Dendritic cell treated with granulocyte-macrophage colony-stimulating factor and Interleukin-4, amounts not matched to agents 40 ng/mL and 50 ng/mL, for 4 days (primary cell): ENCODE measurements around the gene RGS7BP.

Source experiments
- H3K27ac Mint-ChIP-seq: one replicate; pipeline ENCODE4 v1.8.0; 2022; ENCODE audit warnings: mild to moderate bottlenecking, mixed read lengths
- H3K27me3 Mint-ChIP-seq: one replicate; pipeline ENCODE4 v1.8.0; 2022; ENCODE audit warnings: mild to moderate bottlenecking, mixed read lengths
- H3K36me3 Mint-ChIP-seq: one replicate; pipeline ENCODE4 v1.8.0; 2022; ENCODE audit warnings: low read depth, mixed read lengths
- H3K4me1 Mint-ChIP-seq: one replicate; pipeline ENCODE4 v1.8.0; 2022; ENCODE audit warnings: low read depth, mixed read lengths
- H3K4me3 Mint-ChIP-seq: one replicate; pipeline ENCODE4 v1.8.0; 2022; ENCODE audit warnings: mild to moderate bottlenecking, moderate library complexity, mixed read lengths
- H3K9me3 Mint-ChIP-seq: one replicate; pipeline ENCODE4 v1.8.0; 2022; ENCODE audit warnings: mixed read lengths
- intact Hi-C: fragments of 100-400 bp; cut with micrococcal nuclease; formaldehyde crosslinking; loops from one replicate; pipeline ENCODE4 v1.15.0; 2022

Gene RGS7BP

GRCh38 chr5:64505769-64506566 is at the start of gene RGS7BP:
RGS7BP (plus strand) TSS chr5:64506015; CDS start chr5:64506625, 610 bp downstream.
- intact Hi-C loops = no loop called here
- H3K4me1 Mint-ChIP-seq = no peaks in the 10 kb centered on the region
- no peaks in the 10 kb centered on the region for H3K36me3 Mint-ChIP-seq
- no peak within 1 kb of the TSS for H3K4me3 Mint-ChIP-seq
- H3K27me3 Mint-ChIP-seq = peaks cover 35% of the 10 kb centered on the region
- no peak within 1 kb of the TSS for H3K27ac Mint-ChIP-seq
- no peaks in the 10 kb centered on the region for H3K9me3 Mint-ChIP-seq

- Mint-ChIP-seq H3K27ac (no peak overlapping the region), H3K4me3 (no peak overlapping the region), H3K9me3 (peaks cover 20% of the 10 kb centered on the region), H3K4me1 (no peaks in the 10 kb centered on the region), H3K27me3 (no peaks in the 10 kb centered on the region), H3K36me3 (no peaks in the 10 kb centered on the region)
- intact Hi-C loops = no loop called here
Measured at GRCh38 chr5:64457846-64458245, 48.0 kb upstream of the RGS7BP start.

GRCh38 chr5:64458948-64459347 is 46.9 kb upstream of the RGS7BP start:
- no peaks in the 10 kb centered on the region for H3K4me1 Mint-ChIP-seq
- no peaks in the 10 kb centered on the region for H3K27me3 Mint-ChIP-seq
- H3K9me3 Mint-ChIP-seq = peaks cover 20% of the 10 kb centered on the region
- no peak overlapping the region for H3K4me3 Mint-ChIP-seq
- no peak overlapping the region for H3K27ac Mint-ChIP-seq
- intact Hi-C loops = no loop called here
- H3K36me3 Mint-ChIP-seq = no peaks in the 10 kb centered on the region

GRCh38 chr5:64462391-64462790 is 43.4 kb upstream of the RGS7BP start:
- Mint-ChIP-seq H3K27me3 (no peaks in the 10 kb centered on the region), H3K4me3 (no peak overlapping the region), H3K4me1 (no peaks in the 10 kb centered on the region), H3K27ac (no peak overlapping the region), H3K9me3 (peaks cover 20% of the 10 kb centered on the region), H3K36me3 (no peaks in the 10 kb centered on the region)
- intact Hi-C loops = no loop called here

- intact Hi-C loops = no loop called here
- peaks cover 63% of the 10 kb centered on the region for H3K9me3 Mint-ChIP-seq
- no peaks in the 10 kb centered on the region for H3K27me3 Mint-ChIP-seq
- H3K36me3 Mint-ChIP-seq = no peaks in the 10 kb centered on the region
- H3K27ac Mint-ChIP-seq = no peak overlapping the region
- no peak overlapping the region for H3K4me3 Mint-ChIP-seq
- H3K4me1 Mint-ChIP-seq = no peaks in the 10 kb centered on the region
Measured at GRCh38 chr5:64486163-64486562, 19.7 kb upstream of the RGS7BP start.

GRCh38 chr5:64487283-64487682 is 18.5 kb upstream of the RGS7BP start:
- no peak overlapping the region for H3K27ac Mint-ChIP-seq
- intact Hi-C loops = no loop called here
- H3K9me3 Mint-ChIP-seq = peaks cover 65% of the 10 kb centered on the region
- H3K4me1 Mint-ChIP-seq = no peaks in the 10 kb centered on the region
- no peak overlapping the region for H3K4me3 Mint-ChIP-seq
- H3K36me3 Mint-ChIP-seq = no peaks in the 10 kb centered on the region
- no peaks in the 10 kb centered on the region for H3K27me3 Mint-ChIP-seq

- Mint-ChIP-seq H3K4me3 (no peak overlapping the region), H3K9me3 (peaks cover 47% of the 10 kb centered on the region), H3K27me3 (no peaks in the 10 kb centered on the region), H3K27ac (no peak overlapping the region), H3K36me3 (no peaks in the 10 kb centered on the region), H3K4me1 (no peaks in the 10 kb centered on the region)
- intact Hi-C loops = no loop called here
Measured at GRCh38 chr5:64489857-64490256, 16.0 kb upstream of the RGS7BP start.

- Mint-ChIP-seq H3K4me3 (no peak overlapping the region), H3K27ac (no peak overlapping the region), H3K9me3 (no peaks in the 10 kb centered on the region), H3K36me3 (no peaks in the 10 kb centered on the region), H3K4me1 (no peaks in the 10 kb centered on the region), H3K27me3 (no peaks in the 10 kb centered on the region)
- intact Hi-C loops = no loop called here
Measured at GRCh38 chr5:64497386-64497785, 8.4 kb upstream of the RGS7BP start.

- Mint-ChIP-seq H3K27ac (no peak overlapping the region), H3K27me3 (peaks cover 24% of the 10 kb centered on the region), H3K36me3 (no peaks in the 10 kb centered on the region), H3K4me3 (no peak overlapping the region), H3K4me1 (no peaks in the 10 kb centered on the region), H3K9me3 (no peaks in the 10 kb centered on the region)
- intact Hi-C loops = no loop called here
Measured at GRCh38 chr5:64502196-64502595, 3.6 kb upstream of the RGS7BP start.

- Mint-ChIP-seq H3K4me3 (no peak overlapping the region), H3K36me3 (no peaks in the 10 kb centered on the region), H3K27me3 (peaks cover 35% of the 10 kb centered on the region), H3K27ac (no peak overlapping the region), H3K4me1 (no peaks in the 10 kb centered on the region), H3K9me3 (no peaks in the 10 kb centered on the region)
- intact Hi-C loops = no loop called here
Measured at GRCh38 chr5:64506567-64507263, 900 bp downstream of the RGS7BP start.

GRCh38 chr5:64507264-64507605 is 1.4 kb downstream of the RGS7BP start:
- Mint-ChIP-seq H3K4me1 (no peaks in the 10 kb centered on the region), H3K9me3 (no peaks in the 10 kb centered on the region), H3K27ac (no peak overlapping the region), H3K27me3 (peaks cover 35% of the 10 kb centered on the region), H3K4me3 (no peak overlapping the region), H3K36me3 (no peaks in the 10 kb centered on the region)
- intact Hi-C loops = no loop called here

- H3K9me3 Mint-ChIP-seq = no peaks in the 10 kb centered on the region
- no peak overlapping the region for H3K4me3 Mint-ChIP-seq
- no peak overlapping the region for H3K27ac Mint-ChIP-seq
- H3K4me1 Mint-ChIP-seq = no peaks in the 10 kb centered on the region
- no peaks in the 10 kb centered on the region for H3K36me3 Mint-ChIP-seq
- intact Hi-C loops = no loop called here
- H3K27me3 Mint-ChIP-seq = peaks cover 35% of the 10 kb centered on the region
Measured at GRCh38 chr5:64509828-64510227, 4.0 kb downstream of the RGS7BP start.

GRCh38 chr5:64513492-64513891 is 7.7 kb downstream of the RGS7BP start:
- no peaks in the 10 kb centered on the region for H3K9me3 Mint-ChIP-seq
- H3K27me3 Mint-ChIP-seq = peaks cover 5% of the 10 kb centered on the region
- H3K4me3 Mint-ChIP-seq = no peak overlapping the region
- H3K4me1 Mint-ChIP-seq = no peaks in the 10 kb centered on the region
- intact Hi-C loops = no loop called here
- H3K27ac Mint-ChIP-seq = no peak overlapping the region
- H3K36me3 Mint-ChIP-seq = no peaks in the 10 kb centered on the region

GRCh38 chr5:64514612-64515011 is 8.8 kb downstream of the RGS7BP start:
- Mint-ChIP-seq H3K36me3 (no peaks in the 10 kb centered on the region), H3K27me3 (peaks cover 2% of the 10 kb centered on the region), H3K4me3 (no peak overlapping the region), H3K9me3 (no peaks in the 10 kb centered on the region), H3K4me1 (no peaks in the 10 kb centered on the region), H3K27ac (no peak overlapping the region)
- intact Hi-C loops = no loop called here

- no peaks in the 10 kb centered on the region for H3K27me3 Mint-ChIP-seq
- intact Hi-C loops = no loop called here
- no peak overlapping the region for H3K27ac Mint-ChIP-seq
- H3K9me3 Mint-ChIP-seq = peaks cover 7% of the 10 kb centered on the region
- H3K36me3 Mint-ChIP-seq = no peaks in the 10 kb centered on the region
- no peak overlapping the region for H3K4me3 Mint-ChIP-seq
- H3K4me1 Mint-ChIP-seq = no peaks in the 10 kb centered on the region
Measured at GRCh38 chr5:64516216-64516615, 10.4 kb downstream of the RGS7BP start.
